ENCODE measurements around the gene GBX1.

Gene GBX1

DNA sequence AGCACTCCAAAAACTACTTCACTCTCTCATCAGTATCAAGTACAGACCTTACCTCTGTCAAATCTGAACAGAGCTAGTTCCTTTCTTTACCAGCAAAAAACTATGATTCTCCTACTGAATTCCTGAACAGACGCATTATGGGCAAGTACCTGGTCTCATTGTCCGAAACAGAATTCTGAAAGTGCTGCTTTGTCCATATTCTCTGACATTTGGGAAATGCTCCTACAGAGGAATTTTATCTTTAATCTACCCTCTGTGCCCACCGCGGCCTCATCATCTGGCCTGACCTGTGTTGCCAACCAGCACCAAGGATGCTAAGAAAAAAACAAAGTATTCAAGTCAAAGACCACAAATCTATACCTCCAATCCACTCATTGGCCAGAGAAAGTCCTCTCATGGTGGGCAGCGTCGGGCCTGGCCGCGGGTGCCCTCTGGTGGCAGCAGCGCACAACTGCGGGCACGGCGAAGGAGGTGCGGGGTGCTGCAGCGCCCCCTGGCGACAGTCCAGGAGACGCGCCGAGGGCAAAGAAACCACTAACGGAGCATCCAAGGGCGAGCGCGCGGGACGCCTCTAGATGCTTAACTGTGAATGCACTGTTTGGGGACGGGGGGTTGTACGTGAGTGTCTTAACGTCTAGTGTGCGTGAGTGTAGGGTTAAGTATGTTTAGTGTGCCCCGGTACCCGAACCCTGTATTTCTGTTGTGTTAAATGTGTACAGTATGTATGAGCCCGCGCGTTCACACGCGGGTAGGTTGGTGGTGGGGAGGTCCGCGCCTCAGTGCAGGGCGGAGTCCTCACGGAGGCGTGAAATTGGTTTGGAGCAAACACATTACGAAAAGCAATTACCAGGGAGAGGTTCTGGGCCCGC, 5.0 kb upstream of the GBX1 start:
- DNase-seq, result peak; percentile 41

DNA sequence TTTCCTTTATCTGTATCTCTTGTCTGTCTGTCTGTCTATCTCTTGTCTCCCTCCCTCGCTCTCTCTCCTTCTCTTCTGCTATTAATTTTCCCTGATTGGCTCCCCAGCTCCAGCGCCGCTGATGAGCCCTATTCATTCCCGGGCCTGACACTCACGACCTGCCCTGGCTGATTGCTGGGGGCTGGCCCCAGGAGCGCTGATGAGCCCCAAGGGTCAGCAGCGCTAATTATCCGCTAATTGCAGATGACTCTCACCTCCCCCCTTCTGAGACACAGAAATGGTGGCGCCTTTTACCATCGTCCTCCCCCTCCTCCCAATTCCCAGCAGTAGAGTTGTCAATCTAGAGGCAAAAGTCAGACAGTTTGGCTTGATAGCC, 1.3 kb upstream of the GBX1 start:
- no peak for DNase-seq

DNA sequence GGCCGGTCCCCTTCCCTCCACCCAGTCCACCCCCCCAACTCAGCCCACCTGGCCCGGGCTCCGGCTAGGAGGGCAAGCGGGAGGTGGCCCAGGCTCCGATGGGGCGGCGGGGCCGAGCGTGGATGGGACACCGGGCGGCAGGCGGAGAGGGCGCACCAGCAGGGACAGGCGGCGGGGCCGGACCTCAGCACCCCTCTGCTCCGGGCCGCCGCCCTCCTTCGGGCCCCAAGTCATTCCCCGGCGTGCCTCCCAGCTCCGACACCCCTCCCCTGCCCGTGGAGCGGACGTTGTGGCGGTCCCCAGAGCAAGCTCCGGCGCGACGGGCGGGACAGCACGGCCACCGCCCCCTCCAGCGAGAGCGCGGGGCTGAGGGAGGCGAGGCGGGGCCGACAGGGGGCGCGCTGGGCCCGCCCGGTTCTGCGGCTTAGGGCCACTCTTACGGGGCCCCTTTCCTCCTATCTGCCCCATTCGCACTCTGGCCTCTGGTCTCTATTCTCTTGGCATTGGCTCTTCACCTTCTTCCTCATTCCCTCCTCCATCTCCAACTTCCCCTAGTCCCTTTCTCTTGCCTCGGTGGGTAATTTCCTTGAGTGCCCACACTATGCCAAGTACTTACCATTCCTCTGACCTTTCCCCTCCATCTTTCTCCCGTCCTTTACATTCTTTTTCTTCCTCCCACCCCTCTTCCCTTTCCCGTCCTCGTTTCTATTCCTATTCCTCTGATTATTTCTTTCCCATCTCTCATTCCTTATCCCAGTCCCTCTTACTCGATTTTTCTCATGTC, 701 bp upstream of the GBX1 start:
- DNase-seq, result no peak

DNA sequence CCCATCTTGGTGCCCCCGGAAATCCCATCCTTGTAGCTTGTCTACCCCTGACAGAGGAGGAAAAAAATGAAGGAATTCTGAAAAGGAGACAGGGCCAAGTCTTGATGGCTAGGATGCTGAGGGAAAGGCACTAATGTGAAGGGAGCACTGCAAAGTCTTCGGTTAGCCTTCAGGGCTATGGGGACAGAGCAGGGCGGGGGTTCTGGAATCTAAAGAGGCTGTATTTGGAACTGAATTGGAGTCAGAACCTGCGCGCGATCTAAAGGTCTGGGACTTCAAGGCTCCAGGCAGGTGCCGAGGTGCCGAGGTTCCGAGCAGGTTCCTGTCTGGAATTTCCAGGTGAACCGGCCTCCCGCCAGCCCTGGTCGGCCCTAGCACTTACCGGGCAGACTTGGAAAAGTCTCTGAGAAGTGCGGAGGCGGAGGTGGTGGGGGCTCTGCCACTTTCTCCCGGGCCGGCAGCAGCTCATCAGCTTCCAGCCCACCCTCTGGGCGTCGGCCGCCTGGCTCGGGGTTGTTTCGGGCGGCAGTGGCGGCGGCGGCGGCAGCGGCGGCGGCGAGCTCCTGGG, 781 bp downstream of the GBX1 start:
- DNase-seq, result no peak

DNA sequence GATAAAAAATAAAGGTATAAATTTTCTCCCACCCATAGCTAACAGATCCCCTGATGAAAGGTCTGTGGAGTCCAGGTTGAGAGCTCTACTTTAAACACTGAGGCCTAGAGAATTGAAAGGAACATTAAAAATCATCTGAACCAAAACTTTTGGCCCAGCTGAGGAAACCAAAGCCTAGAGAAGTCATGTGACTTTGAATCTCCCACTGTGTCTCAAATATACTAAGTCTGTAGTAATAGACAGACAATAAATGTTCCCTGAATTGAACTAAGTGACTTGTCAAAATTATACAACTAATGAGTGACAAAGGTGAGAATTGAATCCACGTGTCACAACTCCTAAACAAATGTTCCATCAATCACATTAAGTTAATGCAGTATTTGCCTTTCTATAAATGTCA, 5.7 kb downstream of the GBX1 start:
- DNase-seq, result no peak

DNA sequence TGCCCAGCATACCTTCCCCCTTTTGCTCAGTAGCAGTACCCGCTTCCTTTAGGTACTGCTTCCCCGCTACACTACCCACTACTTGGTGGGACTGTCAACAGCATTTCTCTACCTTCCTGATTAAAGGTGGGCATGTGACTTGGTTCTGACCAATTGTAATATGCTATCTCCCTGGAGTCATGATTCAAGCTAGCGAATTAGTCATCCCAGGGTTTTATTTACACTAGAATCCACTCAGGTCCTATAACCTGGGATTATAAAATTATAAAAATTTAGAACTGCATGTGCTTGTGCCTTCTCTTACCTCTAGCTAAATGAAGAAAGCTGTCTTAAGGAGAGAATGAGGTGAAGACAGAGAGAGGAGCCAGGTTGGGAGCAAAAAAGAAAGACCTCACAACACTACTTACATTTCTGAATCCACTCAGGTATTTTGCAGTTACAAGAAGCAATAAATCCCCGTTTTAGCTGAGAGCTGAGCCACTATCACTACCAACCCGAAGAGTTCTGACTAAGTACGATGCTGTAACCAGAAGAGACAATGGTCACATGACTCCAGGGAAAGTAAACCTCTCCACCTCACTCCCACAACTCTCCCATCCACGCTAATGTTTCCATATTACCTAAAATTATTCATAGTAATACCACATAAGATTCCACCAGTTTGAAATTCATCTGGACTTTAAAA, 9.7 kb downstream of the GBX1 start:
- DNase-seq, result no peak

DNA sequence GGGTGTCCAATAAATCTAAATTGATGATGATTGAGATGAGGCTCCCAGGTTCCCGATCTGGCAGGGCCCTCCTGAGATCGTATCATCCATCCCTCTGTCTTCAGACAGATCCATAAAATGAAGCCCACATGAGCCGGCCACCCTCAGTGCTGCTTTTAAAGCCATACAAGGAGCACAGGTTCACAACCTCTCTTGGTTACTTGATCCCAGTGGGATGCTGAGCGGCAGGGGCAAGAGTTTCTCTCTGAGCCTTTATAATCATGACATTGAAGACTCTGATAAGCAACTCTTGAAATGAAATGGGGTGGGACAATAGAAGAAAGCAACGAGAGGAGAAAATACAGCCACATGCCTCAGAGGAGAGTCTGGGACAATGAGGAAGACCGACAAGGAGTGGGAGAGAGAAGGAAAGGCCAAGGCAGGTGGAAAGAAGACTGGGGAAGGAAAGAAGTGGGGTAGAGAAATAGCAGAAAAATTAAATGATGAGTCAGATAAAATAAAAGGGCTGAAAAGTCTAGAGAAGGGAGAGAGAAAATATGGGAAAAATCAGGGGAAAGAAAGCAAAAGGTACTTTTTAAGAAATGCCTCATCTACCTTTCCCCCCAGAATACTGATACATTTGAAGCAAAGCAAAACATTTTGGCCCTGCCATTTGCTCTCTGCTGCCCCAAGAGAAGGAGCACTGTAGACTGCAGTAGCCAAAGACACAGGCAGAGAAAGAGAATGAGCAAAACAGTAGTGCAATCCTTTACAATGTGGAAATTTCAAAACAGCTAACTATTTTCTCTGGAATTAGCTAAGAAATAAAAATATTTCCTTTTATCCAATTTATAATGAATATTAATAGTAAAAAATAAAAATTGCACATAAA, 14.6 kb downstream of the GBX1 start:
- DNase-seq, result no peak

DNA sequence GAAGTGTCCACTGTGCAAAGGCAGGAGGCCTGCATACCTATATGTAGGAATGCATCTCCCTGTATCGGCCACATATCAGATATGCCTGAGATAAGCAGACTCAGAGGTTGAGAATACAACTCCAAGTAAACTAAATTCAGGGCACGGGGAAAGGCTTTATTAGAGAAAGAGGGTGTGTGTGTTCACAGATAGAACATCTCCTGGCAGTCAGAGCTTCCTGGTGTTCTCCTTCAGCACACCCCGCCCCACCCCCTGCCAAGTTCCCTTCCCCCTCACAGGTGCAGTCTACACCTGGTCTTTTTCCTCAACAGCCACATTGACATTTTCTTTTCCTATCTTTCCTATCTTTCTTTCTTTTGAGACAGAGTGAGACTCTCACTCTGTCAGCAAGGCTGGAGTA, 17.1 kb downstream of the GBX1 start:
- DNase-seq, result no peak

DNA sequence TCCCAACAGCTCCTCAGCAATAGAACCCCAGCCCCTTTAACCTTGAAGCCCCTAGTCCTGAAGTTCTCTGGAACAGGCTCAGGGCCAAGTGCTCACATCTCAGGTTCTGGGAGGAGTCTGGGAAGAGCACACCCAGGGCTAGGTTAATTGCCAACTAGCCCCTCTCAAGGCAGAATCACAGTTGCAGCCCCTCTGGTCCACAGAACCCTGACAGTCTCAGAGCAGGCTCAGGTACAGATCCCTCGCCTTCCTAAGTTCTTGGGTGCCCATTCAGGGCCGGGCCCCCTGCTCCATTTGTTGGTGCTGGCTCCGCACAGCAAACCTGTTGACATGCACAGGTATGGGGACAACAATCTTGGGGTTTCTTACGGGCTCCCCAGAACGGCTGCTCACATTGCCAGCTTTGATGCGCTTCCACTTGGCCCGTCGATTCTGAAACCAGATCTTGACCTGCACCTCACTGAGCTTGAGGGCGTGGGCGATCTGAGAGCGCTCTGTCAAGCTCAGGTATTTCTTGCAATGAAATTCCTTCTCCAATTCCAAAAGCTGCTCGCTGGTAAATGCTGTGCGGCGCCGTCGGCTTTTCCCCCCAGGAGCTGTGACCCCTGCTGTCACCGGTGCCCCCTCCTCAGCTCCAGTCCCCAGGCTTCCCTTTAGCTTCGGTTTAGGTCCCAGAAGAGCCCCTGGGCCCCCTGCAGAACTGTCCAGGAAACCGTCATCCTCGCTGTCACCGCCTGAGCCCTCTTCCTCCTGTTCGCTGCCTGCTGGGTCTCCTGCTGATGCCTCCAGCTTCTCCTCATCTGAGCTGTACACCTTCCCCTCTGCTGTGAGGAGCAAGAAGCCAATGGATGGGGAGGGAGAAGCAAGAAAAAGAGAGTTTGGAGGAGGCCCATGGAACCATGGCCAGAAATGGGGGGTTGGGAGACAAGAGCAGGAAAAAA, 18.9 kb downstream of the GBX1 start:
- no peak for DNase-seq

DNA sequence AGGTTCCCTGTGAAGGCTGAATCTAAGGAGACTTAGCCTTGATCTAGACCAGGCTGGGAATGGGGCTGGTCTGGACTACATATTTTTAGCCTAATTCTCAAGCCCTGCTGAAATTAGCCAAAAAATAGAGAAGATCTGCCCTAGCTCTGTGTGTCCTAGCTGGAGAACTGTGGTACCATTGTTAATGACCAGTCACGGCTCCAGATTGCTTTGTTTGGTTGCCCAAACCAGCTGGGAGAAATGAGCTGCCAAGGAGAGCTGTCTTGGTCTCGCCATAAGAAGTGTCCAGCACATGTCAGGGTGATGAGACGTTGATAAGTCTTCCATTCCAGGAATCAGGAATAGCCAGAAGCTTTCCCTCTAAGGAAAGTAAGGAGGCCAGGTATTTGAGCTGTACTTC, 20.7 kb downstream of the GBX1 start:
- DNase-seq, result no peak

DNA sequence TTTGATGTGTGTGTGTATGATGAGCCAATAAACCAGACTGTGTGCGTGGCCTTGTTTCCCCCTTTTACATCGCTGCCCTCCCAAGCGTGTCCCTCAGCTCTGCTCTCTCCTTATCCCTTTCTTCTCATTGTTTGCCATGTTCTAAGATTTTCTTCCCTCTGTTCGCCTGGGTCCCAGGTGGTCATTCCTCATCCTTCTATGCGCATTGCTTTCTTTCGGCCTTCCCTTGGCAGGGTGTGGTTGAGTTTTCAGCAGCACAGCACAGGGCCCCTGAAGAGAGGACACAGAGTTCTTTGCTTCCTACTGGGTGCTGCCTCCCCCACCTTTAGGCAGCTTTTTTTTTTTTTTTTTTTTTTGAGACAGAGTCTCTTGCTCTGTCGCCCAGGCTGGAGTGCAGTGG, 23.1 kb downstream of the GBX1 start:
- no peak for DNase-seq

DNA sequence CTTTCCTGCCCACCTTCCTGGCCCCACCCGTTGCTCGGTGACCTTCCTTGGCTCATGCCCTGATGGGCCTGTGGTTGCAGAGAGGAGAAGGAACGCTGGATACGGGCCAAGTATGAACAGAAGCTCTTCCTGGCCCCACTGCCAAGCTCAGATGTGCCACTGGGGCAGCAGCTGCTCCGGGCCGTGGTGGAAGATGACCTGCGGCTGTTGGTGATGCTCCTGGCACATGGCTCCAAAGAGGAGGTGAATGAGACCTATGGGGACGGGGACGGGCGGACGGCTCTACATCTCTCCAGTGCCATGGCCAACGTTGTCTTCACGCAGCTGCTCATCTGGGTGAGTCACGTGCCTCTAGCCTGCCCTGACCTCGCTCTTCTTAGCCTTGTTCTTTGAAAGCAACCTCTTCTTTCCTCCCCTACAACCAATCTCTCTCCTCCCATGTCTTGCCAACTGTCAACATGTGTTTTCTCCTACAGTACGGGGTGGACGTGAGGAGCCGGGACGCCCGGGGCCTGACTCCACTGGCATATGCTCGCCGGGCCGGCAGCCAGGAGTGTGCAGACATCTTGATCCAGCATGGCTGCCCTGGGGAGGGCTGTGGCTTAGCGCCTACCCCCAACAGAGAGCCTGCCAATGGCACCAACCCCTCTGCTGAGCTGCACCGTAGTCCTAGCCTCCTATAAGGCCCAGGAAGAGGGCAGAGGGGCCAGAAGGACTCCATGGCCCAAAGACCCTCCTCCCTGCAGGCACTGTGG, 24.1 kb downstream of the GBX1 start:
- DNase-seq, result no peak

DNA sequence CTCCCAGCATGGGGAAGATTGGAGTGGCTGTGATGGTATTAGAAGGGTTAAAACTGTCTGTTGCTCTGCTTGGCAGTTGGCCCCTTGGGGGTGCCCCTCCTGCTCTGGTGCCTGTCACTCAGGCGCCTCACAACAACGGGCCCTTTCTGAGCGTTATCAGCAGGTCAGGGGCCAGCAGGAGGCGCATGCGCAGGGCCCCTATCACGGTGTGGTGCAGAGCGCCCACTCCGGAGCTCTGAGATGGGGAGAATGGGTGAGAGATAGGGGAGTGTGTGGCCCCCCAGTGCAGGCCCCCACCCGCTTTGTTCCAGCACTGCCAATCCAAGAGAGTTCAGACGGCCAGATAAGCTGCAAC, 24.8 kb downstream of the GBX1 start:
- DNase-seq, result no peak

DNA sequence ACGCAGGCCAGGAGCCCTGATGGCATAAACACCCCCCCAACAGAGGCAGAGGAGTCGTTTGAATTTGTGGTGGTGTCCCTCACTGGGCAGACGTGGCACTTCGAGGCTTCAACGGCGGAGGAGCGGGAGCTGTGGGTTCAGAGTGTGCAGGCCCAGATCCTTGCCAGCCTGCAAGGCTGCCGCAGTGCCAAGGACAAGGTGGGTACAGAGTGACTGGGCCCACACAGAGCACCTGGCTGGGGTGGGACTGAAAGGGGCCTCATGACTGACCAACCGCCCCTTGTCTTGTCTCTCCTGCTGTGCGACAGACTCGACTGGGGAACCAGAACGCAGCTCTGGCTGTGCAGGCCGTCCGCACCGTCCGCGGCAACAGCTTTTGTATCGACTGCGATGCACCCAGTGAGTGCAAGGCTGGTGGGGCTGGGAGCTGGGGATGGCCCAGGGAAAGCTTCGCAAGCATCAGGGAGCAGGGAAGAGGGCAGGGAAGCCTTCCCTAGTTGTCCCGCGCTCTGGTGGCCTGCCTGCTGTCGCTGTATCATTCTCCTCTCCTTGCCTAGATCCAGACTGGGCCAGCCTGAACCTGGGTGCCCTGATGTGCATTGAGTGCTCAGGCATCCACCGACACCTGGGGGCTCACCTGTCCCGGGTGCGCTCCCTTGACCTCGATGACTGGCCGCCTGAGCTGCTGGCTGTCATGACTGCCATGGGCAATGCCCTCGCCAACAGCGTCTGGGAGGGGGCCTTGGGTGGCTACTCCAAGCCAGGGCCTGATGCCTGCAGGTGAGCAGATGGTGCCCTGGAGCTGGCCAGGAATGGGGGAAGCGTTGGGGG, 25.4 kb downstream of the GBX1 start:
- no peak for DNase-seq

DNA sequence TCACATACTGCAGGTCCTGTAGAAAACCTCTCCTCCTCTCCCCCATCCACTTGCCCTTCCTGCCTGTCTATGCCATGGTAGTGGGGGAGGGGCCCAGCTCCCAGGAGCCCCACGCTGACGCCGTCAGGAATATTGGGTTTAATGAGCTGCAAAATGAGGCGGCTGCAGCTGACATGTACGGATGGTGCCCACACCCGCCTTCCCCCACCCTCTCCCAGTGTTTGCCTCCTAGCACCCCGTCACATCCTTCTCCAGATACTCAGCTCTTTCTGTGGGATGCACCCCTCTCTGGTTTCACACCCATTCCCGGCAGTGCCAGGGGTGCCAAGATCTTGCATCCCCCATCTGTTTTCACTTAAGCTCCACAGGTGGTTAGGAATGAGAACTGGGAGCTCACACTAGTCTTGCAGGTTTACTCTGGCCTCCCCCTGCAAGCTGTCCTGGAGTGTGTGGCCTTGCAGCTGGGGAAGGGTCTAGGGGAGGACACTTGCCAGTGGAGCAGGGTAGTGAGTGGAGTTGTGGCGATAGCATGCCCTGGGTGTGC, 26.1 kb downstream of the GBX1 start:
- DNase-seq, result no peak

DNA sequence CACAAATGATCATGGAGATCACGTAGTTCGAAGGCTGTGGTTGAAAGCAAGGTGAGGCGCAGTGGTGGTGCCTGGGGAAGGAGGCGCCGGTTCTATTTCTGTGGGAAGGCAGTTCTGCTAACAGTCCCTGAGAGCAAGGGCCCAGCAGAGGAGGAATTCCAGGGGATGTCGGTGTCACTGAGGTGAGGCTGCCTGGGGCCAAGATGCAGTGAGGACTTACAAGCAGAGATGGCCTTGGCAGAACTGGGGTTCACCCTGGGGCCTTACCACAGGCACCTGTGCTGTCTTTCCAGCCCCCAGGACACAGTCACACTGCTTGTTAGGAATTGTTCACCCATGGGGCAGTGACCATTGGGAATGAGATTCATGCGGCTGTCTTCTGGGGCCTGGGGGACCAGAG, 26.7 kb downstream of the GBX1 start:
- DNase-seq, result no peak

DNA sequence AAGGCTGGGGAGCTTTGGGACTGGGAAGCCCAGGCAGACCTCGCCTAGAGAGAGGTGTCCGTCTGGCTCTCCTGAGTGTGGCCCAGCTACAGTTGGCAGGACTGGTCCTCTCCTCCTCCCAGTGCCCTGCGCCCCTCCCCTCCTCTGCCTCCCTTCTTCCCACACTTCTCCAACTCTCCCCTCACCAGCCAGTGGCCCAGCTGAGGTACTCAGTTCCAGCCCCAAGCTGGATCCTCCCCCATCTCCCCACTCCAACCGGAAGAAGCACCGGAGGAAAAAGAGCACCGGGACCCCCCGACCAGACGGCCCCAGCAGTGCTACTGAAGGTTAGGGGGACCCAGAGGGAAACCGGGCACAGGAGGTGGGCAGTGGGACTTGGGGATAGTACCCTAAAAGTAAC, 27.7 kb downstream of the GBX1 start:
- no peak for DNase-seq

DNA sequence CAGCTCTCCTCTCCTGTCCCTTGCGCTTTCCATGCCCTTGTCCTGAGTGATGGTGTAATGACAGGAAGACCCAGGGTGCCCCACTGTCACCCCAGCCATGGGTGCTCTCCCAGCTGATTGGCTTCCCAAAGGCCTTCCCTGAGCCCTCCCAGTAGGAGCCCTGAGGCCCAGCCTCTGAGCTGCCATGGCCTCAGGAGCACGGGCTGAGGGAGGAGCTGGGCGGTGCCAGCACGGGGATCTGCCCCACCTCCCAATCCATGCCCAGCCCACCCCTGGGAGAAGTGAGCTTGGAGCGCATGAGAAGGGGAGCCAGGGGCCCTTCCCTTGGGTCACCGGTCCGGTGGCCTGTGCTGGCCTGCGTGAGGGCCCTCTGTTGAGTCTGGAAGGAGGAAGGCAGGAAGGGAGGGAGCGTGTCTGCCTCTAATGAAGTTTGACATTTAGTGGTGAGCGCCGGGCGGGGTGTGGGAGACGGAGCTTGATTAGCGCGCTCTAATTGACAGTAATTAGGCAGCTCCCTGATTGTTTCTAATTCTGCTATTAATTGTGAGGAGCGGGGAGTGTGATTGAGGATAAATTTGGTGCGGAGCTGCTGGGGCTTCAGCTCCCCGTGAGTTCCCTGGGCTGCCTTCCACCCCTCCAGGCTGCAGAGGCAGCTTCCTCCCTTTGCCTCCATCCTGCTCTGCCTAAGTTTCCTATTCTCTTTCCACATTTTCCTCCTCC, 28.3 kb downstream of the GBX1 start:
- DNase-seq, result no peak
